T-cell (primary cell): ENCODE data around the gene BCAS3. TPM values are rescaled to one million over a fixed set of nuclear protein-coding genes. Genes with fewer than 3 reads are reported as not detected.

Source experiments
- ATAC-seq, 4 experiments: fragments of 200-7000 bp in 3 of 4; fragments of 150-1000 bp in 1 of 4; cut with Tn5 transposase; replicated peaks in 1 of 4; 1 replicate in 3 of 4; 2 replicates in 1 of 4; pipeline ENCODE4 v1.10.0; 2021; ENCODE audit warnings: moderate library complexity in 3 of 4, mild to moderate bottlenecking in 2 of 4, moderate number of reproducible peaks in 1 of 4
- CTCF ChIA-PET, 2 donors: fragments of 300-600 bp; sonication (Branson Sonifier 250); formaldehyde crosslinking; loops; one replicate each; lab custom pipeline; 2022; ENCODE audit warnings: antibody characterized with exemption in 2 of 2; lab: Charles Lee
- POLR2A ChIA-PET, 2 donors: fragments of 300-600 bp; sonication (Branson Sonifier 250); formaldehyde crosslinking; loops; one replicate each; lab custom pipeline; 2022; ENCODE audit warnings: antibody characterized with exemption in 2 of 2; lab: Charles Lee
- DNase-seq, 35 experiments: peaks; one replicate each; pipeline versions ENCODE4 v3.0.0 to v3.0.0-alpha.2; 2013 to 2023
- H3K27ac ChIP-seq: one replicate; pipeline ENCODE4 v1.5.1; 2013; ENCODE audit warnings: low read length
- H3K27me3 ChIP-seq, 2 experiments: replicated peaks in 1 of 2; 1 replicate in 1 of 2; 2 replicates in 1 of 2; pipeline versions ENCODE4 v1.6.1 to v1.7.0; 2013; ENCODE audit warnings: low read length in 1 of 2, mixed read lengths in 1 of 2; ENCODE audit not compliant: control insufficient read depth in 2 of 2, insufficient read depth in 2 of 2; ENCODE audit errors: extremely low read depth in 1 of 2
- H3K36me3 ChIP-seq, 2 donors: 1 replicate in 1 of 2; 2 replicates in 1 of 2; pipeline versions ENCODE4 v1.6.1 to v1.7.0; 2013; ENCODE audit warnings: low read length in 1 of 2; ENCODE audit not compliant: control insufficient read depth in 2 of 2, insufficient read depth in 1 of 2; ENCODE audit errors: extremely low read depth in 1 of 2
- H3K4me1 ChIP-seq, 2 experiments: 1 replicate in 1 of 2; 2 replicates in 1 of 2; pipeline versions ENCODE4 v1.6.1 to v1.7.0; 2013; ENCODE audit warnings: low read length in 2 of 2, mixed read lengths in 1 of 2; ENCODE audit not compliant: insufficient read depth in 2 of 2, control insufficient read depth in 1 of 2; ENCODE audit errors: extremely low read depth in 1 of 2
- H3K4me3 ChIP-seq, 2 donors: 1 replicate in 1 of 2; 2 replicates in 1 of 2; pipeline versions ENCODE4 v1.5.1 to v1.7.0; 2013; ENCODE audit warnings: mild to moderate bottlenecking in 2 of 2, low read length in 1 of 2, moderate library complexity in 1 of 2; ENCODE audit not compliant: control insufficient read depth in 1 of 2; ENCODE audit errors: extremely low read depth in 1 of 2
- H3K9me3 ChIP-seq: 2 replicates; pipeline ENCODE4 v1.7.0; 2013
- H3K27ac Mint-ChIP-seq, 2 donors: one replicate each; pipeline ENCODE4 v1.8.0; 2020 to 2021; ENCODE audit warnings: mild to moderate bottlenecking in 2 of 2, mixed read lengths in 2 of 2
- H3K27me3 Mint-ChIP-seq, 2 donors: one replicate each; pipeline ENCODE4 v1.8.0; 2021 to 2022; ENCODE audit warnings: mixed read lengths in 2 of 2
- H3K36me3 Mint-ChIP-seq: one replicate; pipeline ENCODE4 v1.8.0; 2021; ENCODE audit warnings: mixed read lengths
- H3K4me1 Mint-ChIP-seq, 3 donors: one replicate each; pipeline ENCODE4 v1.8.0; 2020 to 2022; ENCODE audit warnings: mixed read lengths in 3 of 3, mild to moderate bottlenecking in 1 of 3
- H3K4me3 Mint-ChIP-seq, 3 donors: one replicate each; pipeline ENCODE4 v1.8.0; 2020 to 2022; ENCODE audit warnings: mild to moderate bottlenecking in 3 of 3, mixed read lengths in 3 of 3, moderate library complexity in 3 of 3
- H3K9me3 Mint-ChIP-seq, 3 donors: one replicate each; pipeline ENCODE4 v1.8.0; 2020 to 2022; ENCODE audit warnings: mixed read lengths in 3 of 3
- WGBS: methylation state at CpG from one replicate; pipeline ENCODE4 v1.1.5; 2013; ENCODE audit warnings: missing lambda C conversion rate; ENCODE audit not compliant: insufficient coverage; 5-methylcytosine and 5-hydroxymethylcytosine counted together
- total RNA-seq, 35 experiments: library from RNA in 6 of 35; stranded (reverse) in 6 of 35; fragments of 120-200 nt in 1 of 35; gene quantifications; one replicate each; pipeline versions ENCODE4 v1.2.1 to v1.2.4 and lab custom pipeline; 2013 to 2026

The BCAS3 gene
- total RNA-seq, 5 donors from 2014 or later (not counting 1 experiment from before 2014, with no cell fraction given): 33.8 to 57.8 (median 38.1) TPM

DNA sequence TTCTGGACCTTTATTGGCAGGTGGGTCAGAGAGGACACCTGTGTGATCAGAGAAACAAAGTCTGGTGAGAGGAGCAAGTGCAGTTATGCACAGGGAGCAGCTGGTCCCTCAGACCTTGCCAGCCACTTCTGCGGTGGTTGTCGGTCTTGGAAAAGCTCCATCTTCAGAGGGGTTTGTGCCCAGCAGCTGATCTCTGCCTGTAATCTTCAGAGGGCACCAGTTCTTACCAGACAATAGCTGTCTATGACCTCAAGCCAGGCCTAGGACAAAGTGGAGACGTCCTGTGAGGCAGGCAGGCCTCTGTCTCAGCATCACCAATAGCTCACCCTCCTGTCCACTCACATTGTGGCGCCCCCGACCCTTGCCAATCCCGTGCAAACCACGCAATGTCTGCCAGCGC, 655.5 kb downstream of the BCAS3 start:
- Mint-ChIP-seq H3K27me3 (no peaks in the 10 kb centered on the region), H3K4me1 (no peaks in the 10 kb centered on the region), H3K27ac (no peak overlapping the region), H3K36me3 (no peaks in the 10 kb centered on the region), H3K4me3 (no peak overlapping the region), H3K9me3 (no peaks in the 10 kb centered on the region)
- ChIA-PET POLR2A (no interaction called here), CTCF (no interaction called here)
- DNase-seq: no peak
- no peak overlapping the region for H3K27ac ChIP-seq
- no peaks in the 10 kb centered on the region for H3K9me3 ChIP-seq
- H3K4me3 ChIP-seq: no peak overlapping the region
- H3K4me1 ChIP-seq: no peaks in the 10 kb centered on the region
- WGBS: 85% methylated on average over 8 of the region's 8 CpGs
- ATAC-seq: no peak
- H3K36me3 ChIP-seq: no peaks in the 10 kb centered on the region
- H3K27me3 ChIP-seq: no peaks in the 10 kb centered on the region

DNA sequence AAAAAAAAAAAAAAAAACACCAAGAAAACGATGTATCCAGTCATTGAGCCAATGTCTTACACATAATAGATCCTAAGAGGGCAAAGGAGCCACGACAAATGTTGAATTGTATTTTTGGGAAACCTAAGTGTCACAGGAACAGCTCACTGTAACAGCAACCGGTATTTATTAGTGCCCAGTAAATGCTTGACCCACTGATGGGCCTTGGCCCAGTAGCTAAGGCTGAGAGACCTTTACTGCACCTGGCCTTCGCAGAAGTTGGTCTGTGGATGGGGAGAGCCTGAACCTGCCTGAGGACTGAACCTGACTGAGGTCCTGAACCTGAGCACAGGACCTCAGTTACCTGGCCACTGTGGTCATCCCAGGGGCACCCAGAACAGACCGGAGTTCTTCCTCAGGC, 657.0 kb downstream of the BCAS3 start:
- no peaks in the 10 kb centered on the region for H3K36me3 Mint-ChIP-seq
- Histone ChIP-seq H3K9me3 (no peaks in the 10 kb centered on the region), H3K4me3 (no peak overlapping the region), H3K4me1 (no peaks in the 10 kb centered on the region), H3K27ac (no peak overlapping the region), H3K36me3 (no peaks in the 10 kb centered on the region), H3K27me3 (no peaks in the 10 kb centered on the region)
- no peaks in the 10 kb centered on the region for H3K9me3 Mint-ChIP-seq
- no peak overlapping the region for H3K4me3 Mint-ChIP-seq
- H3K27me3 Mint-ChIP-seq: no peaks in the 10 kb centered on the region
- ChIA-PET POLR2A (no interaction called here), CTCF (no interaction called here)
- no peaks in the 10 kb centered on the region for H3K4me1 Mint-ChIP-seq
- H3K27ac Mint-ChIP-seq: no peak overlapping the region
- ATAC-seq (no peak), DNase-seq (no peak)
- WGBS: 92% methylated on average over 3 of the region's 5 CpGs

DNA sequence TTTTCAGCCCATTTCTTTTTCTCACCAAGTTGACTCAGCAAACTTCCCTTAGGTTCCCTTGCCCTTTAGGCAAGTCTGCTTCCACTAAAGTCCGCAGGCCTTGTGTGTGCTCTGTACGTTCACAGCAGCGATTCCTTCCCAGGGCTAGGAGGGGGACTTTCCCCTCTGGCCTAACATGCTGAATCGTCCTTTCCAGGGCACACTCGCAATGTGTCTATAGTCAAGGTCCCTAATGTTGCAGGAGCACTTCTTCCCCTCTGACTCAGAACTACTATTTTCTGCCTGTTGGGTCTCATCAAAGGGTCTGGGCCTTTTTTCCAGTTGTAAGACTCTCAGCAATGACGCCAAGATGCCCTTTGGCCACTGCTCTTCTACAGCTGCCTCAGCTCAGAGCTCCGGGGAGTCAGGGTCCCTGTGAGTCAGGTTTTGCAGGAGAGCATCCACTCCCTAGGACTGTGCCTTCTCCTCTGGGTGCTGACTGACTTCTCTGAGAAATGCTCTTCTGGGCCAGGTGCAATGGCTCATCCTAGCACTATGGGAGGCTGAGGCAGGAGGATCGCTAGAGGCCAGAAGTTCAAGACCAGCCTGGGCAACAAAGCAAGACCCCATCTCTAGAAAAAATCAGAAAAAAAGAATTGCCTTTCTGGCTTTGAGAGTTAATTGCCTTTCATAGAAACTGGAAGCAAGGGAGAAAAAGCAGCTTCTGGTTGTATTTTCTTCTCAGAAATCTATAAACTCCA, 657.6 kb downstream of the BCAS3 start:
- ATAC-seq (no peak), DNase-seq (no peak)
- no peak overlapping the region for H3K4me3 Mint-ChIP-seq
- no peaks in the 10 kb centered on the region for H3K9me3 Mint-ChIP-seq
- H3K4me1 ChIP-seq: no peaks in the 10 kb centered on the region
- H3K27ac ChIP-seq: no peak overlapping the region
- H3K27me3 Mint-ChIP-seq: no peaks in the 10 kb centered on the region
- no peak overlapping the region for H3K27ac Mint-ChIP-seq
- H3K9me3 ChIP-seq: no peaks in the 10 kb centered on the region
- POLR2A ChIA-PET: no interaction called here
- no peaks in the 10 kb centered on the region for H3K36me3 ChIP-seq
- 74% methylated on average over 6 of the region's 8 CpGs for WGBS
- H3K4me3 ChIP-seq: no peak overlapping the region
- H3K36me3 Mint-ChIP-seq: no peaks in the 10 kb centered on the region
- no peaks in the 10 kb centered on the region for H3K27me3 ChIP-seq
- H3K4me1 Mint-ChIP-seq: no peaks in the 10 kb centered on the region
- CTCF ChIA-PET: no interaction called here

DNA sequence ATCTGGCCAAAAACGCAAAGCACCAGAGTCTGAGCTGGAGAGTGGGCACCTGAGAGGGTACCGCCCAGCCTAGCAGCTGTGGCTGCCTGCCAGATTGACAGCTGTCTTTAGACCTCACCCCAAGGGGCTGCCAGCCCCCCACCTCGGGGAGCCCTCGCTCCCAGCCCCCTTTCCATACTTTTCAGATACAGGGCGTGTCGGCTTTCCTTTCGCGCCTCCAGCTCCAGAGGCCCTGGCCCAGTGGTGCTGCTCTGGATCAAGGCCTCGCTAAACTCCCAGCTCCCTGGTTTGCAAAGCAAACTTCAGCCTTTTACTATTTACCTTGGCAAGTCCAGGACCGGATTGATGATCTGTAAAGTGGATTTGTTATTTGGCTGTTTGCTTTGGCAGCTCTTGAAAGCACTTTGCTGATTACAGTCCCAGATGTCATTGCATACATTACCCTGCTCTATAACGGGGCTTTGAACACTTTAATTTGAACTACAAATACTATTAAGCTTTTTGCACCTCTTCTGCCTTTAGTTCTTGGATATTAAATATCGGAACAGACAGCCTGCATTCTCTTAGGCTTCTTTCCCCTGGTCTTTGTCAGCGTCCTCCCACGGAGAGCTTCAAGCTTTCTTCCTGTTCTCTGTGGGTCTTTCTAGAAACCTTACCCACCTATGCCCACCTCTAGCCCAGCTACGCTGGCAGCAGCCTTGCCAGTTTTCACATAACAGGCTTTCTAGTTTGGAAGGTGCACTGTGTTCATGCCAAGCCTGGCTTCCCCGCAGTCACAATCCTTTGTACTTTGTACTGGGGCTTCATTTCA, 658.4 kb downstream of the BCAS3 start:
- ChIA-PET CTCF (no interaction called here), POLR2A (interaction anchor here in 1 of 2 donors (0.7 kb wide), 1 partner anchor 27 kb away, joined by 3 read pairs; no protein-coding TSS in a partner anchor)
- Histone ChIP-seq H3K27me3 (no peaks in the 10 kb centered on the region), H3K9me3 (no peaks in the 10 kb centered on the region), H3K4me3 (no peak overlapping the region), H3K36me3 (no peaks in the 10 kb centered on the region), H3K27ac (no peak overlapping the region), H3K4me1 (no peaks in the 10 kb centered on the region)
- no peak overlapping the region for H3K27ac Mint-ChIP-seq
- DNase-seq (no peak), ATAC-seq (no peak)
- H3K9me3 Mint-ChIP-seq: no peaks in the 10 kb centered on the region
- WGBS: 78% methylated on average over 9 of the region's 16 CpGs
- no peaks in the 10 kb centered on the region for H3K4me1 Mint-ChIP-seq
- H3K36me3 Mint-ChIP-seq: no peaks in the 10 kb centered on the region
- H3K4me3 Mint-ChIP-seq: no peak overlapping the region
- no peaks in the 10 kb centered on the region for H3K27me3 Mint-ChIP-seq

DNA sequence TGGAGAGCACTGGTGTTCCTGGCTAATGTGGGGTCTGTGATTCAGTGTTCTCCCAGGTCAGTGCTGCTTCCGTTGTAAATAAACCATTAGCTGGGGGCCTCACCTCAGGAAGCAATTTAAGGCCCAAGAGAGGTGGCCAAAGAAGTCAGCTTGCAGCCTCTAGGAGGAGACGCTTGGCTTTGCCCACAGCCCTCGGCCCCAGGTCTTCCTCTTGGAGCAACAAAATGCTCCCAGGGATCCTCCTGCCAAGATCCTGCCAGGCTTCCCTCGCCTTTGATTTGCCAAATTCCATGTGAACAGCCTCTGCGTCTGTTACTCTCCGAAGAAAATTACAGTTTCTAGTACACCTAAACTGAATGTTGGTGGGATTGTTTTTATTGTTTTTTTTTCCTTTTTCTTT, 659.6 kb downstream of the BCAS3 start:
- Histone ChIP-seq H3K9me3 (no peaks in the 10 kb centered on the region), H3K4me3 (no peak overlapping the region), H3K27ac (no peak overlapping the region), H3K36me3 (no peaks in the 10 kb centered on the region), H3K4me1 (no peaks in the 10 kb centered on the region), H3K27me3 (no peaks in the 10 kb centered on the region)
- Mint-ChIP-seq H3K9me3 (no peaks in the 10 kb centered on the region), H3K4me1 (no peaks in the 10 kb centered on the region), H3K4me3 (no peak overlapping the region), H3K27me3 (no peaks in the 10 kb centered on the region), H3K27ac (no peak overlapping the region), H3K36me3 (no peaks in the 10 kb centered on the region)
- ATAC-seq (no peak), DNase-seq (no peak)
- ChIA-PET CTCF (no interaction called here), POLR2A (no interaction called here)
- 84% methylated on average over 3 of the region's 6 CpGs for WGBS

DNA sequence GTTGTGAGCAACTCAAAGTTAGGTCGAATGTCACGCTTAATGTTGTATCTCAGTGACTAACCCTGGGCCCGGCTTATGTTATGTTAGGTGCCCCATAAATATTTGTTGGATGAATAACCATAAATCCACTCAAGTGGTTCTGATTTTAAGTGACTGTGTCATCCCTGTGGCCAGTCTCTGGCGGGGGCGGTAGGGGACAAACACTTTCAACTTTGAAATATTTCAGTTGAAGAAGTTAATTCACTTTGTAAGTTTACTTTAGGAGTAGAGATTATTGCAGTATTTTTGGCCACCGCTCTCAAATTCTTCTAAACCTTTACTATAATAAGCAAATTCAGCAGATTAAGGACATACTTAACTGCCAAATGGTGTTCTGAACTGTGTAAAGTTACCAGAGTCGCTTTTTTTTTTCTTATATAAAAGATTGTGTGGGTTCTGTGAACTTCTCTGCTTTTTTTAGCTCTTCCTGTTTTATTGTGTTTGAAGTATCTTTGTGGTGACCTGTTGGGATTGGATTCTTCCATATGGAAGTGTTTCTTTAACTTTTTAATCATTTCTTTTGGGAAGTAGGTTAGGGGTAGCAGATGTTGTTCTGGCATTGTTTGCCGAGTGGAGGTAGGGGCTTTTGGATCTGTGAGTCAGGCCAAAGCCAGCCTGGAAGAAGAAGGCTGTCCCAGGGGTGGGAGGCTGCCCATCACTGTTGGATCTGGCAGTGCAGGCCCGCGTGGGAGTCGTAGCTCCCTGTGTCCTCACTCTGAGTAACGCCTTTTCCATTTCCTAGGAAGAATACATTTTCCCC, 660.5 kb downstream of the BCAS3 start:
- Mint-ChIP-seq H3K9me3 (no peaks in the 10 kb centered on the region), H3K27me3 (no peaks in the 10 kb centered on the region), H3K27ac (no peak overlapping the region), H3K4me1 (no peaks in the 10 kb centered on the region), H3K36me3 (no peaks in the 10 kb centered on the region), H3K4me3 (no peak overlapping the region)
- H3K27ac ChIP-seq: no peak overlapping the region
- no peaks in the 10 kb centered on the region for H3K27me3 ChIP-seq
- DNase-seq (no peak), ATAC-seq (no peak)
- ChIA-PET CTCF (no interaction called here), POLR2A (no interaction called here)
- no peak overlapping the region for H3K4me3 ChIP-seq
- WGBS: 92% methylated on average over 8 of the region's 12 CpGs
- no peaks in the 10 kb centered on the region for H3K9me3 ChIP-seq
- no peaks in the 10 kb centered on the region for H3K36me3 ChIP-seq
- no peaks in the 10 kb centered on the region for H3K4me1 ChIP-seq
